PFSK-1 (cell line): Measurements from ENCODE around the gene HPSE.

Experiments
- POLR2AphosphoS5 ChIP-seq: IDR thresholded peaks from 2 replicates; pipeline ENCODE4 v1.6.1; 2012; ENCODE audit warnings: low read depth, mild to moderate bottlenecking, control low read depth, low read length, moderate library complexity
- REST ChIP-seq, 2 experiments: IDR thresholded peaks; 2 replicates each; pipeline versions ENCODE4 v1.6.1 to v1.8.0; 2011 to 2012; ENCODE audit warnings: low read depth in 2 of 2, low read length in 2 of 2, control low read depth in 1 of 2, inconsistent platforms in 1 of 2, mild to moderate bottlenecking in 1 of 2, moderate library complexity in 1 of 2; ENCODE audit not compliant: insufficient read depth in 1 of 2
- SIN3A ChIP-seq: IDR thresholded peaks from 2 replicates; pipeline ENCODE4 v1.6.1; 2012; ENCODE audit warnings: mild to moderate bottlenecking, low read length, moderate library complexity, borderline replicate concordance; ENCODE audit not compliant: insufficient read depth
- TAF1 ChIP-seq: IDR thresholded peaks from 2 replicates; pipeline ENCODE4 v1.6.1; 2012; ENCODE audit warnings: low read length, control low read depth, borderline replicate concordance; ENCODE audit not compliant: insufficient read depth

- TF ChIP-seq POLR2AphosphoS5 = no peak
- no peak for TF ChIP-seq SIN3A
- TF ChIP-seq TAF1 = no peak
- TF ChIP-seq REST (IDR thresholded peaks at IDR 0.05; ENCODE audit: insufficient read depth in 1 of 2, low read depth in 2 of 2, low read length in 2 of 2) = no peak
Measured at GRCh38 chr4:83356899-83357661, 22.4 kb upstream of the HPSE start.
